ENCODE measurements around the gene PKNOX1.
"Not testable (repeated sequence)": the region's sequence is repeated elsewhere in the genome, so short reads cannot be mapped to it uniquely, and the experiment has no call there.

PKNOX1 gene

GRCh38 chr21:43018519-43018918, 44.2 kb downstream of the PKNOX1 start:
- ATAC-seq, result no peak
- Mint-ChIP-seq H3K27ac (peak overlapping the region in 1 of 2 donors; percentile 71), H3K27me3 (no peaks in the 10 kb centered on the region), H3K4me3 (no peak overlapping the region), H3K9me3 (no peaks in the 10 kb centered on the region), H3K4me1 (peaks cover 6% of the 10 kb centered on the region)
- DNase-seq, result no peak

- Mint-ChIP-seq H3K27me3 (no peaks in the 10 kb centered on the region), H3K9me3 (no peaks in the 10 kb centered on the region), H3K4me3 (no peak overlapping the region), H3K4me1 (peaks cover 6% of the 10 kb centered on the region), H3K27ac (no peak overlapping the region)
- DNase-seq, result no peak
- ATAC-seq, result no peak
Observed at GRCh38 chr21:43020177-43020576, 45.8 kb downstream of the PKNOX1 start.

- no peak for ATAC-seq
- no peak for DNase-seq
- H3K4me1 Mint-ChIP-seq, result peaks cover 3% of the 10 kb centered on the region
- H3K27ac Mint-ChIP-seq, result no peak overlapping the region
- no peaks in the 10 kb centered on the region for H3K27me3 Mint-ChIP-seq
- no peaks in the 10 kb centered on the region for H3K9me3 Mint-ChIP-seq
- no peak overlapping the region for H3K4me3 Mint-ChIP-seq
Observed at GRCh38 chr21:43020771-43021170, 46.4 kb downstream of the PKNOX1 start.

GRCh38 chr21:43021191-43021590, 46.8 kb downstream of the PKNOX1 start:
- no peak for ATAC-seq
- DNase-seq, result no peak
- Mint-ChIP-seq H3K27me3 (no peaks in the 10 kb centered on the region), H3K9me3 (no peaks in the 10 kb centered on the region), H3K4me3 (no peak overlapping the region), H3K4me1 (no peaks in the 10 kb centered on the region), H3K27ac (peak overlapping the region in 1 of 2 donors; percentile 20)

- Mint-ChIP-seq H3K27ac (no peak overlapping the region), H3K4me1 (no peaks in the 10 kb centered on the region), H3K4me3 (no peak overlapping the region), H3K27me3 (no peaks in the 10 kb centered on the region), H3K9me3 (no peaks in the 10 kb centered on the region)
- ATAC-seq, result no peak
- DNase-seq, result no peak
Observed at GRCh38 chr21:43021756-43022600, 47.6 kb downstream of the PKNOX1 start.

GRCh38 chr21:43023175-43023574, 48.8 kb downstream of the PKNOX1 start:
- ATAC-seq, result no peak
- DNase-seq, result no peak
- no peaks in the 10 kb centered on the region for H3K27me3 Mint-ChIP-seq
- H3K9me3 Mint-ChIP-seq, result no peaks in the 10 kb centered on the region
- peak overlapping the region in 1 of 2 donors; percentile 77 for H3K27ac Mint-ChIP-seq
- no peak overlapping the region for H3K4me3 Mint-ChIP-seq
- no peaks in the 10 kb centered on the region for H3K4me1 Mint-ChIP-seq

GRCh38 chr21:43024439-43025136, 50.2 kb downstream of the PKNOX1 start:
- no peak for DNase-seq
- no peak for ATAC-seq
- Mint-ChIP-seq H3K4me3 (no peak overlapping the region), H3K27ac (peak overlapping the region in 1 of 2 donors; percentile 70), H3K27me3 (no peaks in the 10 kb centered on the region), H3K9me3 (no peaks in the 10 kb centered on the region), H3K4me1 (no peaks in the 10 kb centered on the region)

GRCh38 chr21:43025636-43026180, 51.3 kb downstream of the PKNOX1 start:
- H3K9me3 Mint-ChIP-seq, result no peaks in the 10 kb centered on the region
- H3K27ac Mint-ChIP-seq, result no peak overlapping the region
- no peaks in the 10 kb centered on the region for H3K27me3 Mint-ChIP-seq
- DNase-seq, result no peak
- no peaks in the 10 kb centered on the region for H3K4me1 Mint-ChIP-seq
- no peak for ATAC-seq
- H3K4me3 Mint-ChIP-seq, result no peak overlapping the region

- Mint-ChIP-seq H3K27me3 (no peaks in the 10 kb centered on the region), H3K4me3 (no peak overlapping the region), H3K27ac (no peak overlapping the region), H3K4me1 (no peaks in the 10 kb centered on the region), H3K9me3 (no peaks in the 10 kb centered on the region)
- DNase-seq (no peak), ATAC-seq (no peak)
Observed at GRCh38 chr21:43027846-43028731, 53.7 kb downstream of the PKNOX1 start.

GRCh38 chr21:43029785-43030184, 55.4 kb downstream of the PKNOX1 start:
- Mint-ChIP-seq H3K9me3 (no peaks in the 10 kb centered on the region), H3K4me1 (no peaks in the 10 kb centered on the region), H3K27me3 (no peaks in the 10 kb centered on the region), H3K4me3 (no peak overlapping the region), H3K27ac (no peak overlapping the region)
- ATAC-seq, result no peak
- DNase-seq, result no peak

- no peak overlapping the region for H3K27ac Mint-ChIP-seq
- ATAC-seq, result no peak
- no peaks in the 10 kb centered on the region for H3K27me3 Mint-ChIP-seq
- no peaks in the 10 kb centered on the region for H3K4me1 Mint-ChIP-seq
- H3K4me3 Mint-ChIP-seq, result no peak overlapping the region
- DNase-seq, result no peak
- no peaks in the 10 kb centered on the region for H3K9me3 Mint-ChIP-seq
Observed at GRCh38 chr21:43031121-43031619, 56.8 kb downstream of the PKNOX1 start.

- no peak for ATAC-seq
- H3K27ac Mint-ChIP-seq, result no peak overlapping the region
- no peaks in the 10 kb centered on the region for H3K9me3 Mint-ChIP-seq
- H3K27me3 Mint-ChIP-seq, result no peaks in the 10 kb centered on the region
- H3K4me1 Mint-ChIP-seq, result no peaks in the 10 kb centered on the region
- H3K4me3 Mint-ChIP-seq, result no peak overlapping the region
- DNase-seq, result no peak
Observed at GRCh38 chr21:43034101-43034500, 59.7 kb downstream of the PKNOX1 start.

- Mint-ChIP-seq H3K4me1 (no peaks in the 10 kb centered on the region), H3K27ac (no peak overlapping the region), H3K9me3 (no peaks in the 10 kb centered on the region), H3K4me3 (no peak overlapping the region), H3K27me3 (no peaks in the 10 kb centered on the region)
- DNase-seq (no peak), ATAC-seq (no peak)
Observed at GRCh38 chr21:43034826-43035225, 60.5 kb downstream of the PKNOX1 start.

- H3K9me3 Mint-ChIP-seq, ATAC-seq, H3K27me3 Mint-ChIP-seq, H3K27ac Mint-ChIP-seq, H3K4me3 Mint-ChIP-seq, DNase-seq, H3K4me1 Mint-ChIP-seq: not testable (repeated sequence)
Observed at GRCh38 chr21:43036889-43037288, 62.5 kb downstream of the PKNOX1 start.

GRCh38 chr21:43037918-43038658, 63.7 kb downstream of the PKNOX1 start:
- not testable (repeated sequence) for ATAC-seq

More at GRCh38 chr21:43037918-43038658, 63.7 kb downstream of the PKNOX1 start:
- DNase-seq, H3K27ac Mint-ChIP-seq, H3K4me3 Mint-ChIP-seq, H3K27me3 Mint-ChIP-seq, H3K9me3 Mint-ChIP-seq, H3K4me1 Mint-ChIP-seq: not testable (repeated sequence)
